Cardiac fibroblast (primary cell): ENCODE measurements around the gene SHISA2.

ENCODE experiments used
- DNase-seq, 2 donors: peaks; one replicate each; pipeline versions ENCODE4 v3.0.0 to v3.0.0-alpha.2; 2010; ENCODE audit warnings: low read depth in 2 of 2
- H3K4me3 ChIP-seq, 2 donors: replicated peaks in 1 of 2; 1 replicate in 1 of 2; 2 replicates in 1 of 2; pipeline ENCODE4 v1.5.1; 2011; ENCODE audit warnings: low read depth in 2 of 2, low read length in 2 of 2, mild to moderate bottlenecking in 2 of 2, moderate library complexity in 1 of 2
- CTCF ChIP-seq: IDR thresholded peaks from one replicate; pipeline ENCODE4 v1.5.1; 2011; ENCODE audit warnings: low read depth, mild to moderate bottlenecking, low read length, inconsistent platforms

SHISA2 gene

GRCh38 chr13:26012995-26013394, 38.8 kb downstream of the SHISA2 start:
- no peak overlapping the region for H3K4me3 ChIP-seq
- TF ChIP-seq CTCF, result no peak
- no peak for DNase-seq

DNA sequence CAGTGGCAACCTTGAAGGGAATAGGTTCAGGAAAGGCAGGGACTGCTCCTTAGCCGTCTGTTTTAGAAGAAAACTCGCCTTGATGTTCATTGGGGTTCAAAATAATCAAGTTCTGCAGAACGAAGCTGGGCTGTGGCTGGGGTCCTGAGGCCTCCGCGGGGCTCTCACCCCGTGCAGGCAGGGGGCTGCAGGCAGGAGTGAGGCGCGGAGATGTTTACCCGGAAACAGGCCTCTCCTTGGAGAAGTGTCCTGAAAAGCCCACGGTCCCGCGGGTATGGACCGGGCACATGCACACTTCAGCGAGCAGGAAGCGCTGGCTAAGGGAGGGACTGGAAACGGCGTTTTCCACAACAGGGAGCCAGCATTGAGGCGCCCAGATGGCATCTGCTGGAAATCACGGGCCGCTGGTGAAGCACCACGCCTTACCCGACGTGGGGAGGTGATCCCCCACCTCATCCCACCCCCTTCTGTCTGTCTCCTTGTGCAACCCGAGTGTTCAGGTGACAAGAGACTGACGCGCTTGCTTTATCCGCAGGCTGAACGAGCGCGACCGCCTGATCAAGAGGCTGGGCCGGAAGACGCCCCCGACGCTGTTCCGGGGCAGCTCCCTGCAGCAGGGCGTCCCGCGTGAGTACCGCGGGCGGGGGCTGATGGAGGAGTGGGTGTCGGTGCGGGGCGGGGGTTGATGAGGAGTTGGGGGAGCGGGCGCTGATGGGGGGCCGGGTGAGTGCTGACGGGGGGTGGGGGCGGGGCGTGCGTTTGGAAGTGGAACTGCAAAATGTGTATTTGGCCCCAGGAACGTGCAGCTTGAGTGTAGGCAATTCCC, 39.6 kb downstream of the SHISA2 start:
- TF ChIP-seq CTCF, result no peak
- DNase-seq, result peak in 1 of 2 donors; percentile 15
- peak overlapping the region in 1 of 2 donors; percentile 35 for H3K4me3 ChIP-seq

DNA sequence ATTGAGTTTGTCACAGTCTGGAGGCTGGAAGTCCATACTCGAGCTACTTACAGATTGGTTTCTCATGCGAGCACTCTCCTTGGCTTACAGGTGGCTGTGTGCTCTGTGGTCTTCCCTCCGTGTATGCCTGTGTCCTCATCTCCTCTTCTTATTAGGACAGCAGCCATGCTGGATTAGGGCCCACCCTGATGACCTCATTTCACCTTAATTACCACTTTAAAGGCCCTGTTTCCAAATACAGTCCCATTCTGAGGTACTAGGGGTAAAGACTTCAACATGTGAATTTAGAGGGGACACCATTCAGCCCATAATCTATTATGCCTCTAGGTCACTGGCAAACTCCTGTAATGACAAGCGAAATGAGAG, 40.6 kb downstream of the SHISA2 start:
- DNase-seq, result no peak

DNA sequence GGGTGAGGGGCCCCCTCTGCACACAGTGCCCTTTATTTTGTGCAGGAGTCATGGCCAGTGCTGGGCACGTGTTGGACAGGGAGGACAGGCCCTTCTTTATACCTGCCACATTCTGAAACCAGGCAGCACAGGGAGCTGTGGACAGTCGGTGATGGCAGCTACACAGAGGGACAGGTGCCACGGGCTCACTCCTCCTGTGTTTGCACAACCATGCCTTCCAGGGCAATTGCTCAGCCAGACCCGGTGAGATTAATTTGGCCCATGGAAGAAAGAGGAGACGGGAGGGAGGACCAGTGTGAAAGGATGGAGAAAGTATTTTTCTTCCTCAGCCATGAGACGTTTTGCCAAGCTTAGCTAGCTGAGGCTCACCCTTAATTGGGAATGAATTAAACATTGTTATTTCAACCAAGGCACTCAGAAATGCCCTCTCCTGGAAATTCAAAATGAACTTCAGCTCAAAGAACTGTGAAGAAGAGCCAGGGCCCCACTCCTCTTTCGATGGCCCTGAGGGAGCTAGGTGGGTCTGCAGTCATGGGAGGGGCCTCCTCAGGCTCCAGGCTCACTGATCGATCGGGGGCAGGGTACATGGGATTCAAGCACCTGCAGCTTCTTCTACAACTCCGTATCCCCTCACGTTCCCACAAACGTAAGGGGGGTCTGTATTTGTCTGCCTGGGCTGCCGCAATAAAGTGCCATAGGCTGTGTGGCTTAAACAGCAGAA, 41.2 kb downstream of the SHISA2 start:
- no peak for TF ChIP-seq CTCF
- DNase-seq, result no peak
- no peak overlapping the region for H3K4me3 ChIP-seq

More for the DNA sequence above, 40.6 kb downstream of the SHISA2 start:
- H3K4me3 ChIP-seq, result no peak overlapping the region
- TF ChIP-seq CTCF, result no peak

GRCh38 chr13:26007261-26008125, 44.3 kb downstream of the SHISA2 start:
- TF ChIP-seq CTCF, result no peak
- no peak for DNase-seq
- H3K4me3 ChIP-seq, result no peak overlapping the region
